SK-N-MC (cell line): Measurements from ENCODE around the gene ANKS1B.

Source experiments
- EZH2 ChIP-seq: fragments of 200-600 bp; sonication (generic); IDR thresholded peaks from one replicate; pipeline ENCODE4 v1.6.1; 2017; ENCODE audit warnings: antibody characterized with exemption
- FOXP2 ChIP-seq: optimal IDR thresholded peaks from 2 replicates; pipeline ENCODE3; 2011; ENCODE audit warnings: mild to moderate bottlenecking, moderate library complexity; ENCODE audit not compliant: insufficient read depth; ENCODE audit errors: extremely low read length, control extremely low read depth
- POLR2AphosphoS5 ChIP-seq: IDR thresholded peaks from 2 replicates; pipeline ENCODE4 v1.6.1; 2012; ENCODE audit warnings: mild to moderate bottlenecking, low read depth, low read length, borderline replicate concordance

DNA sequence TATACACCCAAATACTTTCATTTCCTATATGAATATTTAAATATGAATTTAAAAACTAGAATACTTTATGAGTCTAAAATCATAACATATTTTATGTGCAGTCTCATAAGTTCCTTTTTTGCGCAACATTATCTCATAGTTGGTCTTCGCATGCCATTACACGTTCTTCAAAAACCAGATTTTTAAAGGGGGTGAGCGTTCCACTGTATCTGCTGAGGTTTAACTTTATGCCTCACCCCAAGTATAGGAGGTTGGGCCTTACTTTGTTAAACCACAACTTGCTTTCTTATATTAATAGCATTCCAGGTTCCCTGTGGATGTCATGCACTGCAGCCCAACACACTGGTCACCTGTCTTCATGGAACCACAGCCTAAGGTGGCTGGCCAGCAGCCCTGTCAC is 1221.1 kb downstream of the ANKS1B start:
- TF ChIP-seq EZH2 (no peak), FOXP2 (no peak), POLR2AphosphoS5 (no peak)
